Neuronal stem cell (in vitro differentiated cells): ENCODE data around the gene HCLS1.

ENCODE experiments used
- DNase-seq: peaks from one replicate; pipeline ENCODE4 v3.0.0-alpha.2; 2013; ENCODE audit warnings: low spot score
- H2AFZ ChIP-seq: one replicate; pipeline ENCODE4 v1.6.1; 2013; ENCODE audit warnings: mild to moderate bottlenecking, low read length, inconsistent platforms
- H2AK5ac ChIP-seq: 2 replicates; pipeline ENCODE4 v1.6.1; 2013; ENCODE audit warnings: low read depth, mild to moderate bottlenecking, inconsistent platforms, low read length, moderate library complexity, mixed read lengths
- H2BK120ac ChIP-seq: 2 replicates; pipeline ENCODE4 v1.6.1; 2013; ENCODE audit warnings: low read depth, mild to moderate bottlenecking, inconsistent platforms, low read length, moderate library complexity, mixed read lengths
- H2BK12ac ChIP-seq: one replicate; pipeline ENCODE4 v1.6.1; 2013; ENCODE audit warnings: low read length, inconsistent platforms
- H2BK15ac ChIP-seq: 2 replicates; pipeline ENCODE4 v1.6.1; 2013; ENCODE audit warnings: mild to moderate bottlenecking, low read length, inconsistent platforms, mixed read lengths
- H2BK5ac ChIP-seq: one replicate; pipeline ENCODE4 v1.6.1; 2013; ENCODE audit warnings: inconsistent platforms, mild to moderate bottlenecking, low read length, moderate library complexity
- H3K14ac ChIP-seq: one replicate; pipeline ENCODE4 v1.6.1; 2013; ENCODE audit warnings: low read length, inconsistent platforms
- H3K18ac ChIP-seq: 2 replicates; pipeline ENCODE4 v1.6.1; 2013; ENCODE audit warnings: low read length, inconsistent platforms
- H3K23ac ChIP-seq: 2 replicates; pipeline ENCODE4 v1.6.1; 2013; ENCODE audit warnings: low read depth, mild to moderate bottlenecking, mixed read lengths, low read length, inconsistent platforms; ENCODE audit not compliant: poor library complexity
- H3K27ac ChIP-seq: replicated peaks from 3 replicates; pipeline ENCODE4 v1.5.1; 2013; ENCODE audit warnings: low read length, inconsistent platforms
- H3K27me3 ChIP-seq, 3 experiments: 2 replicates each; pipeline ENCODE4 v1.6.1; 2013; ENCODE audit warnings: low read length in 3 of 3, mild to moderate bottlenecking in 2 of 3, inconsistent platforms in 1 of 3, low read depth in 1 of 3, mixed read lengths in 1 of 3, moderate library complexity in 1 of 3; ENCODE audit not compliant: control insufficient read depth in 3 of 3, insufficient read depth in 3 of 3
- H3K36me3 ChIP-seq, 2 donors: replicated peaks in 1 of 2; 2 replicates each; pipeline ENCODE4 v1.6.1; 2013; ENCODE audit warnings: low read length in 2 of 2; ENCODE audit not compliant: control insufficient read depth in 2 of 2, insufficient read depth in 2 of 2
- H3K4ac ChIP-seq: 2 replicates; pipeline ENCODE4 v1.6.1; 2013; ENCODE audit warnings: inconsistent platforms, mild to moderate bottlenecking, low read length, moderate library complexity
- H3K4me1 ChIP-seq, 2 donors: 1 replicate in 1 of 2; 2 replicates in 1 of 2; pipeline ENCODE4 v1.6.1; 2013; ENCODE audit warnings: low read length in 2 of 2, low read depth in 1 of 2; ENCODE audit not compliant: control insufficient read depth in 2 of 2, insufficient read depth in 1 of 2
- H3K4me2 ChIP-seq: one replicate; pipeline ENCODE4 v1.6.1; 2013; ENCODE audit warnings: mild to moderate bottlenecking, low read length, inconsistent platforms; ENCODE audit not compliant: insufficient read depth, poor library complexity, severe bottlenecking
- H3K4me3 ChIP-seq, 2 donors: 2 replicates each; pipeline ENCODE4 v1.5.1; 2013; ENCODE audit warnings: low read length in 2 of 2, mild to moderate bottlenecking in 2 of 2, inconsistent platforms in 1 of 2, moderate library complexity in 1 of 2
- H3K79me1 ChIP-seq: one replicate; pipeline ENCODE4 v1.6.1; 2013; ENCODE audit warnings: low read depth, mild to moderate bottlenecking, inconsistent platforms, low read length, moderate library complexity
- H3K9ac ChIP-seq: one replicate; pipeline ENCODE4 v1.6.1; 2013; ENCODE audit warnings: mild to moderate bottlenecking, low read depth, low read length, inconsistent platforms; ENCODE audit not compliant: poor library complexity
- H3K9me3 ChIP-seq, 2 donors: replicated peaks in 1 of 2; 2 replicates each; pipeline versions ENCODE3 to v1.6.1; 2013; ENCODE audit warnings: low read length in 2 of 2, mild to moderate bottlenecking in 2 of 2, inconsistent platforms in 1 of 2, low read depth in 1 of 2, mixed read lengths in 1 of 2, moderate library complexity in 1 of 2; ENCODE audit not compliant: control insufficient read depth in 2 of 2, insufficient read depth in 1 of 2
- H4K8ac ChIP-seq: one replicate; pipeline ENCODE4 v1.6.1; 2013; ENCODE audit warnings: low read depth, mild to moderate bottlenecking, inconsistent platforms, low read length, moderate library complexity
- H4K91ac ChIP-seq: one replicate; pipeline ENCODE4 v1.6.1; 2013; ENCODE audit warnings: low read length, low read depth, mild to moderate bottlenecking, inconsistent platforms; ENCODE audit not compliant: poor library complexity
- WGBS, 2 donors: extraction: QIAGEN DNeasy Blood & Tissue Kit; methylation state at CpG; one replicate each; pipeline ENCODE4 v1.1.7; 2013; ENCODE audit warnings: missing lambda C conversion rate in 2 of 2, mixed read lengths in 1 of 2; ENCODE audit not compliant: insufficient read length in 2 of 2, insufficient replicate concordance in 1 of 2; ENCODE audit errors: extremely low coverage in 2 of 2; 5-methylcytosine and 5-hydroxymethylcytosine counted together

Gene HCLS1

GRCh38 chr3:121648219-121648958 lies 12.3 kb downstream of the HCLS1 start:
- no peak overlapping the region for H2AFZ ChIP-seq
- H4K8ac ChIP-seq = no peak overlapping the region
- no peak overlapping the region for H3K4me2 ChIP-seq
- H3K79me1 ChIP-seq = peaks cover 2% of the 10 kb centered on the region
- no peak overlapping the region for H2BK120ac ChIP-seq
- H3K4me3 ChIP-seq = no peak overlapping the region
- no peak overlapping the region for H3K9ac ChIP-seq
- no peaks in the 10 kb centered on the region for H3K36me3 ChIP-seq
- no peak overlapping the region for H2BK15ac ChIP-seq
- no peak overlapping the region for H3K14ac ChIP-seq
- no peak overlapping the region for H2BK5ac ChIP-seq
- H4K91ac ChIP-seq = no peak overlapping the region
- H3K27me3 ChIP-seq = no peaks in the 10 kb centered on the region
- H3K4ac ChIP-seq = no peak overlapping the region
- H3K27ac ChIP-seq = no peak overlapping the region
- peaks cover 0 to 2% of the 10 kb centered on the region in 2 donors for H3K9me3 ChIP-seq
- H3K4me1 ChIP-seq = no peaks in the 10 kb centered on the region
- H3K23ac ChIP-seq = no peak overlapping the region
- WGBS, 2 donors = no CpG with 5 or more reads among the region's 6 CpGs
- no peak for DNase-seq
- no peak overlapping the region for H3K18ac ChIP-seq
- H2BK12ac ChIP-seq = no peak overlapping the region
- no peak overlapping the region for H2AK5ac ChIP-seq

GRCh38 chr3:121645054-121645453 lies 15.6 kb downstream of the HCLS1 start:
- H3K4me1 ChIP-seq = no peaks in the 10 kb centered on the region
- H3K23ac ChIP-seq = no peak overlapping the region
- H3K4me3 ChIP-seq = no peak overlapping the region
- H3K4me2 ChIP-seq = no peak overlapping the region
- H2BK12ac ChIP-seq = no peak overlapping the region
- H3K4ac ChIP-seq = no peak overlapping the region
- H2BK15ac ChIP-seq = no peak overlapping the region
- no peak overlapping the region for H3K9ac ChIP-seq
- no peak overlapping the region for H4K91ac ChIP-seq
- no peak for DNase-seq
- H2AFZ ChIP-seq = no peak overlapping the region
- H2AK5ac ChIP-seq = no peak overlapping the region
- no peak overlapping the region for H4K8ac ChIP-seq
- H3K36me3 ChIP-seq = no peaks in the 10 kb centered on the region
- no peak overlapping the region for H2BK5ac ChIP-seq
- no peaks in the 10 kb centered on the region for H3K27me3 ChIP-seq
- H2BK120ac ChIP-seq = no peak overlapping the region
- H3K9me3 ChIP-seq = peaks cover 0 to 2% of the 10 kb centered on the region in 2 donors
- H3K79me1 ChIP-seq = peaks cover 2% of the 10 kb centered on the region
- H3K18ac ChIP-seq = no peak overlapping the region
- WGBS, 2 donors = no CpG with 5 or more reads among the region's 5 CpGs
- no peak overlapping the region for H3K14ac ChIP-seq
- no peak overlapping the region for H3K27ac ChIP-seq

GRCh38 chr3:121642601-121643314 lies 17.9 kb downstream of the HCLS1 start:
- DNase-seq = no peak

GRCh38 chr3:121641127-121641526 lies 19.6 kb downstream of the HCLS1 start:
- H3K27me3 ChIP-seq = peaks cover 0 to 6% (median 0%) of the 10 kb centered on the region in 3 experiments
- H3K79me1 ChIP-seq = peaks cover 2% of the 10 kb centered on the region
- no peak overlapping the region for H3K4me2 ChIP-seq
- H3K4me1 ChIP-seq = no peaks in the 10 kb centered on the region
- H3K23ac ChIP-seq = no peak overlapping the region
- H4K8ac ChIP-seq = no peak overlapping the region
- H3K4me3 ChIP-seq = no peak overlapping the region
- H2BK12ac ChIP-seq = no peak overlapping the region
- H3K36me3 ChIP-seq = no peaks in the 10 kb centered on the region
- H4K91ac ChIP-seq = no peak overlapping the region
- H2BK15ac ChIP-seq = no peak overlapping the region
- H3K9ac ChIP-seq = no peak overlapping the region
- no peak for DNase-seq
- no peak overlapping the region for H2AK5ac ChIP-seq
- no peak overlapping the region for H2AFZ ChIP-seq
- H3K14ac ChIP-seq = no peak overlapping the region
- H2BK120ac ChIP-seq = no peak overlapping the region
- no CpG with 5 or more reads among the region's 2 CpGs for WGBS, 2 donors
- H3K18ac ChIP-seq = no peak overlapping the region
- H3K9me3 ChIP-seq = peaks cover 0 to 2% of the 10 kb centered on the region in 2 donors
- no peak overlapping the region for H2BK5ac ChIP-seq
- no peak overlapping the region for H3K27ac ChIP-seq
- H3K4ac ChIP-seq = no peak overlapping the region

More at GRCh38 chr3:121642601-121643314, 17.9 kb downstream of the HCLS1 start:
- peaks cover 2% of the 10 kb centered on the region for H3K79me1 ChIP-seq
- no peak overlapping the region for H2BK120ac ChIP-seq
- no peak overlapping the region for H3K4me2 ChIP-seq
- H3K18ac ChIP-seq = no peak overlapping the region
- H3K27ac ChIP-seq = no peak overlapping the region
- H4K91ac ChIP-seq = no peak overlapping the region
- no peak overlapping the region for H4K8ac ChIP-seq
- no peak overlapping the region for H3K14ac ChIP-seq
- no peaks in the 10 kb centered on the region for H3K27me3 ChIP-seq
- WGBS, 2 donors = no CpG with 5 or more reads among the region's 9 CpGs
- H2AFZ ChIP-seq = no peak overlapping the region
- H3K9me3 ChIP-seq = peaks cover 0 to 2% of the 10 kb centered on the region in 2 donors
- no peak overlapping the region for H3K23ac ChIP-seq
- no peak overlapping the region for H3K4me3 ChIP-seq
- no peak overlapping the region for H3K9ac ChIP-seq
- H3K4me1 ChIP-seq = no peaks in the 10 kb centered on the region
- H2BK12ac ChIP-seq = no peak overlapping the region
- no peaks in the 10 kb centered on the region for H3K36me3 ChIP-seq
- H2BK15ac ChIP-seq = no peak overlapping the region
- no peak overlapping the region for H2AK5ac ChIP-seq
- H3K4ac ChIP-seq = no peak overlapping the region
- no peak overlapping the region for H2BK5ac ChIP-seq
